Stimulated activated CD8-positive, alpha-beta memory T cell treated with anti-CD3 and anti-CD28 coated beads, Interleukin-7, amount 100 ng/mL, for 1 hour (primary cell): ENCODE data around the gene ORM2.
"Not testable (repeated sequence)": the region's sequence is repeated elsewhere in the genome, so short reads cannot be mapped to it uniquely, and the experiment has no call there.

Experiments
- DNase-seq, 2 donors: peaks; one replicate each; pipeline ENCODE4 v3.0.0-alpha.2; 2020; ENCODE audit warnings: low read depth in 2 of 2

The ORM2 gene

DNA sequence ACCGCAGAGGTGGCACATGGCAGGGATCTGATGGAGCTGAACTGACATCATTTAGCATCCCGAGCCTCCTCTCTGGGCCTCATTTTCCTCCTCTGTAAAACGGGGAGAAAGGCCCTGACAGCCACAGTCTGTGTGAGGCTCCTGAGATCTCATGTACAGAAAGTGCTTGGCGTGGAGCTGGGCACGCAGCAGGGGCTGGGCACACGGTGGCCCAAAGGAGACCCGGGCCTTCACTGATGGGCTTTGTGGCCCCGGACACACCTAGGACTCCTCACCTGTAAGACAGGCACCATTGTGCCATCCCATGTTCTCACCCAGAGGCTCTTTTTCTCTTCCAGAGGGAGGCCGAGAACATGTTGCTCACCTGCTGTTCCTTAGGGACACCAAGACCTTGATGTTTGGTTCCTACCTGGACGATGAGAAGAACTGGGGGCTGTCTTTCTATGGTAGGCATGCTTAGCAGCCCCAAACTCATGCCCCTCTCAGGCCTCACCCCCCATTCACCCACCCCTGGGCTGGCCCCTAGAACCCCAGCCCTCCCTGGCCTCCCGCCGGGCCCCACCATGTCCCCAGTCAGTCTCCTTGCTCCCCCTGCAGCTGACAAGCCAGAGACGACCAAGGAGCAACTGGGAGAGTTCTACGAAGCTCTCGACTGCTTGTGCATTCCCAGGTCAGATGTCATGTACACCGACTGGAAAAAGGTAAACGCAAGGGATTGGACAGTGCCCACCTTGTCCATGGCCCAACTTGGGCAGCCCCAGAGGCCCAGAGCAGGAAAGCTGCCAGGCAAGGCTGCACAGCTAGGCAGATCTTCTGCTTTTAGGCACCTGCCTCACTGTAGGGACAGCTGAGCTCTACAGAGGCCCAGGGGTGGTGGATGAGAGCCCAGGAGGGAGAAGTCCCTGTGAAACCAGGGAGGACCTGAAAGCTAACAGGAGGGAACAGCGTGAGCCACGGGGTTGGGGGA lies 1.8 kb downstream of the ORM2 start:
- not testable (repeated sequence) for DNase-seq

DNA sequence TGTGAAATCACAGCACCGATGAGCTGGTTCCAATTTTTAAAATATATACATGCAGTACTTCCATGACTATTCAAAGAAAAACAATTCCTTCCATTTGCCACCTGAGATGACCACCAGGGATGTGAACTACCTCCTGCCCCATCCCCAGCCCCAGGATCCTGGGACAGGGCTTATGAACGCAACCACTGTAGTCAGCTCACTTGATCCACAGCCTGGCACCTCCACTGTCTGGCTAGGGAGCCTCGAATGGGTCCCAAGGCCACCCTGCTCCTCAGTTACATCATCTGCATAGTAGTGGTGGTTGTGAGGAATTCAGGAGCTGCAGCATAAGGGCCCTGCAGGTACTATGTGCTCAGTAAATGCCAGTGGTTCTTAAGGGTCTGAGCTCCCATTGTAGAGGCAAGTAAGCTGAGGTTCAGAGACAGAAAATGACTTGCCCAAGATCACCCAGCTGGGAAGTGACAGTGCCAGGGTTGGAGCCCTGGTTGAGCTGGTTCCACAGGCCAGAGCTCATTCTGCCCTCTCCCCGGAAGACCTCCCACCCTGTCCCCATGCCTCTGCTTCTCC lies 2.9 kb downstream of the ORM2 start:
- not testable (repeated sequence) for DNase-seq

DNA sequence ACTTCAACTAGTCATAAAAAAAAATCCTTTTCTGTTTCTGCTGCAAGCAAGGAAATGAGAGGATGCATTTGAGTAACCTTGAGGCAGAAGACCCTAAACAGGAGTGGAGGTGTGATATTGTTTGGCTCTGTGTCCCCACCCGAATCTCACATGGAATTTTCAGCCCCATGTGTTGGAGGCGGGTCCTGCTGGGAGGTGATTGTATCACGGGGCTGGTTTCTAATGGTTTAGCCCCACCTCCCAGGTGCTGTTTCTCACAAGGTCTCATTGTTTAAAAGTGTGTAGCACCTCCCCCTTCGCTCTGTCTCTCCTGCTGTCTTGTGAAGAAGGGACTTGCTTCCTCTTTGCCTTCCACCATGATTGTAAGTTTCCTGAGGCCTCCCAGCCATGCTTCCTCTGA lies 4.0 kb downstream of the ORM2 start:
- not testable (repeated sequence) for DNase-seq

DNA sequence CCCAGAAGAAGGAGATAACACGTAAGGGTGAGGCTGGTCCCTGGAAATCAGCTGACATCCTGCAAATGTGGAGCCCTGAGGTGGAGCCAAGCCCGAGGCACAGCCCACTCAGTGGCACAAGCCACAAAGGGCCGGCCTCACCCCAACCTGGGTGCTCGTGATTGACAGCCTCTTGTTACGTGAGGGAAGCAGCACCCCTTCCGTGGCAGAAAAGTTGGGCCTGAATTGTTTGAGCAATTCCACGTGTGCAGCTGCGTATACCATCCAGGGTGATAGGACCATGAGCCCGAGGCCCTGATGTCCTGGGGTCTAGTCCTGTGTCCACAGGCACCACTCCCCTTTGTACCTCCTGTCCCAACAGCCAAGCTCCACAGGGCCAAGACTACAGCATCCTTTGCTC lies 4.8 kb downstream of the ORM2 start:
- no peak for DNase-seq

DNA sequence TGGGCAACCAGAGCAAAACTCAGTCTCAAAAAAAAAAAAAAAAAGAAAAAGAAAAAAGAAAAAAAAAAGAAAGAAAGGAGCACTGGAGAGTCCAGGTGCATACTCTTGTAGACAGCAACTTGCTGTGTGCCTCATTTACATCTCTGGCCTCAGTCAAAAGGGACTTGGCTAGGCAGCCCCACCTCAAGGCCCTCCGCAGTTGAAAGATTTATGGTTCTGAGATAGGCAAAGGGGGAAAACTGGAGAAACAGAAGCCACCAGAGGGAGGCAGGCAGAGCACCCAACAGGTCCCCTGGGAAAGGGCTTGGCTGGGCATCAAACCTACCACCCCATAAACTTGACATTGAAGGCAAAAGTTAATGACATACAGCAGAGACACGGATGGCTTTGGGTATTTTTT lies 6.1 kb downstream of the ORM2 start:
- DNase-seq = no peak

DNA sequence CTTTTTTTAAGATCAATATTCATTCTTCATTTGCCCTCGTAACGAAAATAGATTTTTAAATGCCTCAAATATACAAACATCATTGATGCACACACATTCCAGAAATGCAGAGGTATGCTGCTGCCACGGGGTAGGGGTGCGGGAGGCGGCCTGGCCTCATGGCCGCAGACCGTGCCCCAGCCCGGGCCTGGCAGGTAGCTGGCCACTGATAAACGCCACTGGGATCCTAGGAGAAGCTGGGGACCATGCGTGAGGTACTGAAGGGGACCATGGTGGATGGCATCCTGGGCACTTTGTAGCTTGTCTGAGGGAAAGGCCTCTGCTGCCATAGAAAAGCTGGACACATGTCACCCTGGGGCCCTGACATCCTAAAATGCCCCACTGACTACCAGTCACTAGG lies 6.5 kb downstream of the ORM2 start:
- no peak for DNase-seq

DNA sequence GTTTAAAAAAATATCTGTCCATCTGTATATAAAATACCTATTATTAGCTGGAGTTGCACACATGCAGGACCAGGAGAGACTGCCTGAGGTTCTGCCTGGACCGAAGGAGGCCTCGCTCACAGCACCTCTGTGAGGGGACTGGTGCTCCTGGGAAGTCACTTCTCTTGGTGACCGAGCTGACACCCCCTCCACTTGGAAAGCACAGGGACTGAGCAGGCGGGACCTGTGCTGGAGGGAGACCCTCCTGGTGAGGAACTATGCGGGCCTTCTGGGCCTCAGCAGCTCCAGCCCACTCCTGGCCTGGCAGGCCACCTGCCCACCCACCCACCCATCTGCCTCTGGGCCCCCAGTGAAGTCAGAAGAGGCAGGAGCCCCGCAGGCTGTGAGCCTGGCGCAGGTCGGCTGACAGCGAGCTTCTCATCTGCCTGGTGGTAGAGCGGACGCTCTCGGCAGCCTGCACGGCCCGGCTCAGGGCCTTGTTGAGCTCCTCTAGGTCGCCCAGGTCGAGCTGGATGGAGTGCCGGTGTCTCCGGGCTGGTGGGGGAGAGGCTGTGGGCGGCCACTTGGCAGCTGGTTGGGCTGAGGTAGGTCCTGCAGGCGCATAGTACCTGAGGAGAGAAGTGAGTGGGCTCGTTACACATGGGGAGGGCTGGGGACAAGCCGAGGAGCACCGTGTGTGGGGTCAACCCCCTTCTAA lies 7.2 kb downstream of the ORM2 start:
- DNase-seq = no peak

DNA sequence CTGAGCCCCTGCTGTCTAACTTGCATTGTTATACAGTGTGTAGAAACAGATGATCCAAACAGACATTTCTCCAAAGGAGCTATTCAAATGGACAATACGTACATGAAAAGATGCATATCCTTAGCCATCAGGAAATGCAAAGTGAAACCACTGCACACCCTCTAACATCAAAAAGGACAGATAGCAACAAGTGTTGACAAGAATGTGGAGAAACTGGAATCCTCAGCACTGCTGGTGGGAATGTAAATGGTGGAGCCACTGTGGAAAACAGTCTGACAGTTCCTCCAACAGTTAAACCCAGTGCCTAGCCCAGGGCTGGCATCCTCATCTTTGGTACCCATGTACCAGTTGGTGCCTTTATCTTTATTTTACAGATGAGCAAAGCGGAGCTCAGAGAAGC lies 8.5 kb downstream of the ORM2 start:
- no peak for DNase-seq

DNA sequence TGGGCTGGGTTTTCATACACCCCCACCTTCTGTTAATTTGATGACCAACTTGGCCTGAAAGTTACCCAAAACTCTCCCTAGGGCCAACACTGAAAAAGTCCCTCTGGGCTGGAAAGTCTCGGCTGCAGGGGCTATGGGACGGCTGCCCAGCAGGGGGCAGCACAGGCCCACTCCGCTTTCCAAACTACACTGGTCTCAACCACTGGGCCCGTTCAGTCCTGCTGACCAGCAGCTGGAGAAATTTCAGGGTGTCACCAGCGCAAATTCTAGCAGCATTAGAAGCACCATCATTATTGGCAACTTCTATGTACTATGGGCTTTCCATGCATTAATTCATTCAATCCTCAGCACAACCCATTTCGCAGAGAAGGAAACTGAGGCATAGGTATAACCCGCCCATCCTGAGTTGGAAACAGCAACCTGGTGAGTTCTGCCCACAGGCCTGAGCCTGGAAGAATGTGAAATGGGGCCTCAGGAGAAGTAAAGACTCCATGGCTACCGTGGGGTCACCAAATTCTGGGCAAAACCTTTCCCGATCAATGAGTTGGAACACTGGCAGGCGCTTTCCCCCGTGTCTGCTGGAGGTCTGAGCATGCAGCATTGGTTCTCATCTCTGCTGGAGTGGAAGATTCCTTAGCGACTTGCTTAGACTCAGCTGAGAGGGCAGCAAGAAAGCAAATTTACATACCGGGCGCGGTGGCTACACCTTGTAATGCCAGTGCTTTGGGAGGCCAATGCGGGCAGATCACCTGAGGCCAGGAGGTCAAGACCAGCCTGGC lies 9.7 kb downstream of the ORM2 start:
- peak; percentile 16 to 30 for DNase-seq

DNA sequence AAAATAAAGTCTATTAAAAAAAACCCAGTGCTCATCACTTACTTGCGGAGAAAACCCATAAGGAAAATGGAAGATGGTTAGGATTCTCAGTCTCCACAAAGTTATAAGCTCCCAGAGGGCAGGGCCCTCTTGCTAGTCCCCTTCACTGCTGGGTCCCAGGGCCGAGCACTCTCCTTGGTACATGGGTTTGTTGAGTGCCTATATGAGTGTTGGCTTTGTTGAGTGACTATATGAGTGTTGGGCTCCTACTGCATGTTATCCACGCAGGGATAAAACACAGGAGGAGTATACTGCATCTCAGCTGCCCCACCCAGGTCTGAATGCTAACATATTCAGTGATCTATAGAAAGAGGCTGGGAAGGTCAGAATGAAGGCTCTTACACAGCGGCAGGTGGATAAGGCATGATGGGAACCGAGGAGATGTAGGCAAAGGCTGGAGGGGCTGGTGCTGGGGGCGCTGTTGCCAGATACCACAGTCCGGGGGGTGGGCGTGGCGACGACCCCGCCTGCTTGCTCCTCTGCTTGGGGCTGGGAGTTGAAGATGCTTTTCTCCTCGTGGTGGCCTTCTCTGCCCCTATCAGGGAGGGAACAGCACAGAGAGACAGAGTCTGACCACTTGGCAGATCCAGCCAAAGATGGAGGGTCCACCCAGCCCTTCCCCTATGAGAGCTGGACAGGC lies 11.6 kb downstream of the ORM2 start:
- no peak for DNase-seq

DNA sequence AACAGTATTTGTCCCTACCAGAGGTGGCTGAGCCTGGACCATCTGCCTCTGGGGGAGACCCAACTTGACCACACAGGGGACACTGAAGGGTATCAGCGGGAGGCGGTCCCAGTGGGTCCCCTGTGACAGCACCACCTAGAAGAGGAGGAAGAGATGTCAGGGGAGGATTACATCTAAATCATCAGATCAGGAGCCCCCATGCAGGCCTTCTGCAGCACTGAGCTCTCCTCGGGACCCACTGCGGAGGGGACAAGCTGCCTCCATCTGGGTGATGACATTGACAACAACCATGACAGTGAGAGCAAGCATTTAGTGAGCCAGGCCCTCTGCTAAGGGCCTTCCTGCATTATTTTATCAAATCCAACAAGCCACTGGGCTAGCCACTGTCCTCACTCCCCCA lies 12.3 kb downstream of the ORM2 start:
- no peak for DNase-seq

DNA sequence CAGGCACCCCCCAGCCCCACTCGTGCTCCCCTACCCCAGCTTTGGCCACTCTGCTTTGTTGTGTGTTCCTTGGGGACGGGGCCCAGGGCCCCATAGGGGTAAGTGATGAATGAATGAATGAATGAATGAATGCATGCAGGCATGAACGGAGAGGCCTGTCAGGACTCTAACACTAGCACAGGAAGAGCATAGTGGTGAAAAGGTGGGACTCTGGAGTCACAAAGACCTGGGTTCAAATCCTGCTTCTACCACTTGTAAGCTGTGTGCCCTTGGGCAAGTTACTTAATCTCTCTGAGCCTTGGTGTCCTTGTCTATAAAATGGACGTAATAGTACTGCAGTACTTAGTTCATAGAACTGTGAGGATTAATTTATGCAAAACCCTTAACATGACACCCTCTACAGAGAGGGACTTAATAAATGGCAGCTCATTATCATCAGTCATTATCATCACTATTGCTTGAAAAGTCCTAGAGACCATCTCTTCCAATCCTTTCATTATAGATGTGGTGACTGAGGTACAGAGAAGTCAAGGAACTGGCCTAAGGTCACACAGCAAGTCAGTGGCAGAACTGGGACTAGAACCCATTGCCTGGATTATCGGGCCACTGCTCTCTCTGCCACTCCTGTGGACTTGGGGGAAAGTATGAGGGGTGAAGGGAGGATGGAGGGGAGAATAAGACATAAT lies 13.2 kb downstream of the ORM2 start:
- DNase-seq = no peak

DNA sequence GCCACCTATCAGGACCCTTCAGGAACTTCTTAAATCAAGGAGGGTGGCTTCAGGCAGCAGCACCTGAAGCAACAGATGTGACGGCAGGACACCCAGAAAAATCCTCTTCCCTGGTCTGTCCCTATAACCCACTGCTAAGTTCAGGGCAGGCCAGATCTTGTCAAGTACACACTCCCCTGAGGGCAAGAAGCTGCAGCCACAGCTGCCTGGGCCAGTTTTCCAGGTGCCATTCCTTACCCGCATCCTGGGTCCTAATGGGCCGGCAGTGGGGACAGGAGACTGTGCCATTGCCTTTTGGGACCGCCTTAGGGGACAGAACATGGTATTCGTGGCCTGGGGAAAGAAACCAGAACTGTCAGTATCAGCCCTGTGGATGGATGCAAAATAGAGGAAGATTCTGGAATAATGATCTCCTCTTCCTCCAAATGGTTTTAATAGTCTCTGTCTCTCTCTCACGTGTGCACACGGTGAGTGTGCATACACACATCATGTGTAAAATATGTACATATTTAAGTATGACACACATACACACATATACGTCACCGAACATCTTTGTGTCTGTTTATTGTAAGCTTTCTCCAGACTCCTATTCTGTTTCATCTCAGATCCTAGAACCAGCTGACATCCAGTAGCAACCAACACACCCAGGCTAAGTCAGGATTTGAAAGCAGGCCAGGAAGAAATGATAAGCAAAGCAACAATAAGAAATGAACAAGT lies 14.0 kb downstream of the ORM2 start:
- no peak for DNase-seq

DNA sequence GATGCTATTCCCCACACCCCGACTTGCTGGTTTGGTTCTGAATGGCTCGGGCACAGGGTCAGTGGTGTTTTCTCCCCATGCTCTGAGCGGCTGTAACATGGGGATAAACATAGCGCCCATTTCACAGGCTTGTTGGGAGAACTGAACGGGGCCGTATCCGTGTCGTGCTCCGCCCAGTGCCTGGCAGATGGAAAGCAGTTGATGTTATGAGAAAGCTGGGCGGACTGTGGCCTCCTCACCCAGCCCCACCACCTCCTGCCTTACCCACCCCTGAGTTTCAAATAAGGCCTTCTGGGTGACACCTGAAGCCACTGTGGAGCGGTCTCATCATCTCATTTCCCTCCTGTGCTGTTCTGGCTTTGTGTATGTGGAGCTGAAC lies 14.5 kb downstream of the ORM2 start:
- DNase-seq = no peak

DNA sequence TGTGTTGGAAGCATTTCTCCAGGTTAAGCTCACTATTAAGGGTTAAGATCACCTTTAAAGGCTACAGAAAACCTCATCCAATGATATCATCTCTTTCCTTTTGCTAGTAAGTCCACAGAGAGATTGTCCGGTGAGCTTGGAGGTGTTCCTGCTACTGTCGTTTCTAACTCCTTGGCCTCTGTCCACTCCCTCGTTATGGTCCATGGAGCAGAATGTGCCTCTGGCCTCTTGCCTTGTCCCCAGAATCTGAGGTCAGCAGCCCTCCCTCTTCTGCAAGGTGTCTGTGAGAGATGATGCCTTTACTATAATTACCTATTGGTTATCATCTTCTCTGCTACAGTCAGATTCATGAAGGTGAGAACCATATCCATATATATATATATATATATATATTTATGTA lies 15.0 kb downstream of the ORM2 start:
- no peak for DNase-seq

DNA sequence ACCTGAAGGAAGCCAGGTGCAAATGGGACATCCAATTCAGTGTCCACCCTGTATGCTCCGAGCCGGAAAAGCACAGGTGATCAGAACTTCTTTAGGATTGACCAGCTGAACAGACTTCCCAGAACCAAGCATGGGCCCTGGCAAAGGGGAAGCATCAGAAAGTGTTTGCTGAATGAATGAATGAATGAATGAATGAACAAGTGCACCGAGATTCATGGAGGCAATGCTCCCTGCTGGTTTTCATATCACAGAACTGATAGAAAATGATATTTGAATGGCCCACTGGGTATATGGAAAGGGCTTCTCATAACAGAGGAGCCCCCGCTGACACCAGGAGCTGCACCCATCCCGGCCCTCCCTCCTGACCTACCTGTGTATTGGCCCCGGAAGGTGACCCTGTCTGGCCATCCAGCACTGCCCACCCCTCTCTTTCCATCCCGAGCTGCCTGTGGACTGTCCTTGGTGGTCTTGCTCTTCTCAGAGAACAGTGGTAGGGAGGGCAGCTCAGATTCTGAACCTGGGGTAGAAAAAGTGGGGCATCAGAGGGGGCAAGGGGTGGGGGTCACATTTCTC lies 15.9 kb downstream of the ORM2 start:
- DNase-seq = no peak

DNA sequence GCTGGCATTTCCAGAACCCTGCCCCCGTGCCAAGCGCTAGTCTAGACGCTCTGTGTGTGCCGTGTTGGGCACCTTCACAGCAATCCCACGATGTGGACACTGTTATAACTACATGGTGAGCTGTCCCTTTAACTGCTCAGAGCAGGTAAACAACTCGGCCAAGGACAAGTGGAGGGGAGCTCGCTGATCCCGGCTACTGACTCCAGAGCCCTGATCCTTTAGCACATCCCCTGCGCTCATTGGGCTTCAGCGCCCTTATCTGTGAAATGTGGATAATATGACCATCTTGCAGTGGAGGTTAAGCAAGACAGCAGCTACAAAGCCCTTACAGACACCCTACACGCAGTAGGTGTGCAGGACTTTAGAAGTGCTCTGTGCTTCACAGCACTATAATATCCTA lies 16.5 kb downstream of the ORM2 start:
- no peak for DNase-seq

DNA sequence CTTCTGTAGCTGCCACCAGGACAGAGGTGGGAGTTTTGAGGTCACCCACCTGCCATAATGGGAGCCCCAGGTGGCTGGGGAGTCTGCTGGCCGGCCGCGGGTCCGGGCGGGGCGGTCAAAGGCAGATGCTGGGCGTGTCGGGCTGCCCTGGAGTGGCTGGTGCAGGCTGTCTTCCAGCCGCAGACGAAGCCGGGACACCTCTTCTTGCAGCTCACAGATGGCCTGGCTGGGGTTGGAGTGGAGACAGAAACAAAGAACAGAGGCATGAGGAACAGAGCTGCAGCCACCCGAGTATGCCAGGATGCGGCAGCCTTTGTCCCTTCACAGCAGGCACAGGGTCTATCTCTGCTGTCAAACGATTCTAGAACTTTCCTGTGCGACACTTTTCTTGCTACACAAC lies 18.0 kb downstream of the ORM2 start:
- DNase-seq = no peak

DNA sequence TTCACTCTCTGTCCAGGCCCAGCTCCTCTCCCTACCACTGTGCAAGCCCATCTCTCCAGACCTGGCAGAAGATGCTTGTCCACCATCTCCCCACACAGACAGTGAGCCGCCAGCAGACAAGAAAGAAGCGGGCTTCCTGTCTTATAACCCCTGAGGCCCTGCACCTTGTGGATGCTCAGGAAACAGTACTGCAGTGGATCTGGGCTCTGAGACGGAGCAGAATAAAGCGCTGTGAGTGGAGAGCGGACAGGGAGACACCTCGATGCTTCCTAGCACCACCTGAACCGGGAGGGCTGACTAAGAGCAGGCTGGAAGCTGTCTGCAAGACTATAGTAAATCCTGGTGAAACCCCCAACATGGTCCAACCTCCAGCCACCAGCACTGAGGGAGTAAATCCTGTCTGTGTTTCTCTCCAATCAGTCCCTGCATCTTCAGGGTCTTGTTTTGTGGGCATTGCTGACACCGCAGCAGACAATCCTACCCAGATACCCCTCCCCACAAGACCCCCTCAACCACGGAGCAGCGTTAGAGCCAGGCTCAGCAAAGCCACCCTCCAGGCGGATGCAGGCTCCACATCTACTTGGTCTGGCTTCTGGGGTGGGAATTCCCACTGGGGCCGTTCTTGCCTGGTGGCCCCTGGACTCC lies 18.7 kb downstream of the ORM2 start:
- DNase-seq = no peak
